ENCODE data around the gene TRAF7. TPM values are rescaled to one million over a fixed set of nuclear protein-coding genes. Genes with fewer than 3 reads are reported as not detected.
A peak's percentile ranks its signal among the peaks of the same experiment; 100 is the strongest.

The TRAF7 gene
- total and polyA plus RNA-seq, 2 of the 13 experiments (the other 11 are each of a cell fraction or from before 2014, with no cell fraction given) = 47.9 to 65.6 TPM

GRCh38 chr16:2223221-2223941 is 67.8 kb downstream of the TRAF7 start, which contains the start of gene E4F1 (continued):
- TF ChIP-seq DBP (CRISPR knock-in tag; IDR thresholded peaks at IDR 0.05; ENCODE audit: not compliant biosample characterization) (no peak), SUZ12 (IDR thresholded peaks at IDR 0.05; ENCODE audit: low read depth, low read length) (no peak), EHMT2 (IDR thresholded peaks at IDR 0.05; ENCODE audit: borderline replicate concordance, low read depth, low read length) (no peak), HNF4A (CRISPR knock-in tag; IDR thresholded peaks at IDR 0.05) (no peak; the same call in 1 of the 2 replicates), HMGA1 (CRISPR knock-in tag; conservative IDR thresholded peaks at IDR 0.05) (no peak), CTCF (CRISPR knock-in tag; IDR thresholded peaks at IDR 0.05) (peak; percentile 27; the same call in 1 of the 2 replicates), ZSCAN21 (CRISPR knock-in tag; IDR thresholded peaks at IDR 0.05; ENCODE audit: borderline replicate concordance) (no peak), ATF3 (CRISPR knock-in tag; IDR thresholded peaks at IDR 0.05) (peak; percentile 32; the same call in 1 of the 2 replicates), ZNF383 (CRISPR knock-in tag; IDR thresholded peaks at IDR 0.05; ENCODE audit: borderline replicate concordance) (no peak), SNAPC4 (CRISPR knock-in tag; IDR thresholded peaks at IDR 0.05) (no peak), ZNF580 (CRISPR knock-in tag; IDR thresholded peaks at IDR 0.05; ENCODE audit: borderline replicate concordance, low read depth) (no peak), ZNF674 (CRISPR knock-in tag; IDR thresholded peaks at IDR 0.05; ENCODE audit: low read depth) (no peak), SOX13 (IDR thresholded peaks at IDR 0.05) (no peak; the same call in 1 of the 2 replicates), SOX13 (CRISPR knock-in tag; conservative IDR thresholded peaks at IDR 0.05 in 1 of 2, IDR thresholded peaks at IDR 0.05 in 1 of 2) (0 out of 4 replicates have a peak, but pooled peaks of 1 of the 2 experiments have one; percentile 23), SIX1 (CRISPR knock-in tag; IDR thresholded peaks at IDR 0.05; ENCODE audit: borderline replicate concordance) (0 out of 2 replicates have a peak, but pooled peaks have one; percentile 10), ZNF251 (CRISPR knock-in tag; IDR thresholded peaks at IDR 0.05) (no peak), KDM2A (CRISPR knock-in tag; IDR thresholded peaks at IDR 0.05; ENCODE audit: borderline replicate concordance, low read depth) (peak; percentile 95), U2AF1 (optimal IDR thresholded peaks at IDR 0.05; ENCODE audit: low read depth, low read length) (no peak), TCF7L2 (IDR thresholded peaks at IDR 0.05; ENCODE audit: low read depth, low read length) (no peak), CERS6 (CRISPR knock-in tag; IDR thresholded peaks at IDR 0.05) (0 out of 2 replicates have a peak, but pooled peaks have one; percentile 54)
